Endothelial cell of coronary artery (primary cell): ENCODE results near the gene PYCARD. TPM values are rescaled to one million over a fixed set of nuclear protein-coding genes. Genes with fewer than 3 reads are reported as not detected.

Experiments
- total RNA-seq: library from RNA; depleted of rRNA; stranded (reverse); fragments of >200 nt; gene quantifications from 2 replicates; pipeline ENCODE4 v1.2.3, GENCODE V29; 2014

The PYCARD gene
- total RNA-seq: 43.1 and 63.2 TPM in 2 replicates

GRCh38 chr16:31202414-31203375 lies at the start of gene PYCARD:
TSS of gene PYCARD (minus strand) at chr16:31202760. CDS start at chr16:31202690, 70 bp downstream.

GRCh38 chr16:31216422-31217135 lies 14.0 kb upstream of the PYCARD start, which contains the start of gene PYDC1:
TSS of gene PYDC1 (minus strand) at chr16:31217135. CDS start at chr16:31217028, 107 bp downstream.

DNA sequence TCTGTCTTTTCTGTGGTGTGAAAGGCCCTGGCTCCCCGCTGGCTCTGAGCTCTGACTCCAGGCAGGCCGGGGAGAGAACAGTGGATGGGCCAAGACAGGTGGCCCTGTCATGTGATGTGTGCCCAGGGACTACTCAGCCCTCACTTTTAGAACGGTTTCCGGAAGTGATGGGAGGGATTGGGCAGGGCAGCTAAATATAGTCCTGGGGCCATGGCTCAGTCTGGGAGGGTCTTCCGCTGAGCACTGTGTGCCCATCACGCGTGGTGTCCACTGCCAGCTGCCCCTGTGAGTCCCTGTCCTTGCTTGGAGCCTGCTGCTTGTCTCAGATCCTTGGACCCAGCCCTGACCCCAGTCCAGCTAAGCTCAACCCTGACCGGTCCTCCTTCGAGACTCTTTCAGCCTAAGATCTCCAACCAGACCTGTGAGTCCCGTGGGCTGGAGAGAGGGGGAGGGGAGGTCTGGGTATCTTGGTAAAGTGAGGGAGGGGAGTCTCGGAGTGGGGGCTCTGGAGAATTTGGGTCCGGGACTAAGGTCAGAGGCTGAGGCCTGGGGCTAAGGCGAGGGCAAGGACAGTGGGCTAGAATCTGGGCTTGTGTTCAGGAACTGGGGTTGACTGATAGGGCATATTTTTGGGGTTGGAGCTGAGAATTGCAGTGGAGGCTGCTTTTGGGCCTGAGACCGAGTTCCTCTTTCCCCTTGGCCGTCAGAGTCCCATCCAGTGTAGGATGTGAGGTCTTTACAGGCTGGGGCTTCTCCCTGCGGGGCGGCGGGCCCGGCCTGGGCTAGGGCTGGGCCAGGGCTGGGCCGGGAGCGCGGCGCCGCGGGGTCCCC lies 11.5 kb upstream of the PYCARD start, which contains the start of gene TRIM72:
TRIM72 (plus strand) TSS at position 243 of the 831 bp plus-strand sequence. CDS start 620 bp downstream, outside the sequence.

GRCh38 chr16:31179747-31180459 lies 22.7 kb downstream of the PYCARD start, which contains the start of gene FUS:
TSS of gene FUS (plus strand) at chr16:31180139. CDS start at chr16:31180215, 76 bp downstream.

Other genes with a start within 250 kb of the PYCARD start
- 2.2 and 2.6 TPM in 2 replicates for gene SETD1A, start 245.0 kb downstream of the PYCARD start, total RNA-seq
- gene HSD3B7, start 217.6 kb downstream of the PYCARD start, total RNA-seq: 4.1 and 7.4 TPM in 2 replicates
- gene STX1B, start 192.1 kb downstream of the PYCARD start, total RNA-seq: under 0.01 TPM in 2 replicates
- gene STX4, start 169.2 kb downstream of the PYCARD start, total RNA-seq: 28.2 and 30.4 TPM in 2 replicates
- 7.3 and 7.6 TPM in 2 replicates for gene ZNF668, start 128.5 kb downstream of the PYCARD start, total RNA-seq
- 9.1 and 14.4 TPM in 2 replicates for gene ZNF646, start 128.3 kb downstream of the PYCARD start, total RNA-seq
- gene PRSS53, start 113.8 kb downstream of the PYCARD start, total RNA-seq: 0.45 and 1.8 TPM in 2 replicates
- 58.1 and 74.6 TPM in 2 replicates for gene VKORC1, start 108.0 kb downstream of the PYCARD start, total RNA-seq
- gene BCKDK, start 94.4 kb downstream of the PYCARD start, total RNA-seq: 15.0 and 18.7 TPM in 2 replicates
- 32.3 and 36.2 TPM in 2 replicates for gene KAT8, start 85.1 kb downstream of the PYCARD start, total RNA-seq
- gene PRSS8, start 67.0 kb downstream of the PYCARD start, total RNA-seq: not detected in 2 replicates
- 0.09 and 0.27 TPM in 2 replicates for gene PRSS36, start 52.7 kb downstream of the PYCARD start, total RNA-seq
- 39.0 and 44.7 TPM in 2 replicates for gene FUS, start 22.6 kb downstream of the PYCARD start, total RNA-seq
- not detected in 2 replicates for gene TRIM72, start 11.4 kb upstream of the PYCARD start, total RNA-seq
- gene PYDC1, start 14.4 kb upstream of the PYCARD start, total RNA-seq: not detected in 2 replicates
- under 0.01 TPM in 1 of 2 replicates, not detected in the other for gene ITGAM, start 57.2 kb upstream of the PYCARD start, total RNA-seq
- gene ITGAX, start 152.4 kb upstream of the PYCARD start, total RNA-seq: 0.38 and 0.81 TPM in 2 replicates
- not detected in 2 replicates for gene ITGAD, start 190.6 kb upstream of the PYCARD start, total RNA-seq
- gene COX6A2, start 225.6 kb upstream of the PYCARD start, total RNA-seq: not detected in 2 replicates
- gene ZNF843, start 240.0 kb upstream of the PYCARD start, total RNA-seq: 0.09 TPM in 2 replicates